Breast epithelium (tissue), 3 donors: ENCODE measurements around the gene GMEB1.

ENCODE experiments used
- POLR2A ChIP-seq: fragments of 450-650 bp; IDR thresholded peaks from one replicate; pipeline ENCODE4 v1.6.1; 2016; ENCODE audit warnings: antibody characterized with exemption, mild to moderate bottlenecking, moderate library complexity
- POLR2AphosphoS5 ChIP-seq, 3 donors: sonication (generic); formaldehyde crosslinking; IDR thresholded peaks; one replicate each; pipeline ENCODE4 v1.6.1; 2017; ENCODE audit warnings: antibody characterized with exemption in 3 of 3

DNA sequence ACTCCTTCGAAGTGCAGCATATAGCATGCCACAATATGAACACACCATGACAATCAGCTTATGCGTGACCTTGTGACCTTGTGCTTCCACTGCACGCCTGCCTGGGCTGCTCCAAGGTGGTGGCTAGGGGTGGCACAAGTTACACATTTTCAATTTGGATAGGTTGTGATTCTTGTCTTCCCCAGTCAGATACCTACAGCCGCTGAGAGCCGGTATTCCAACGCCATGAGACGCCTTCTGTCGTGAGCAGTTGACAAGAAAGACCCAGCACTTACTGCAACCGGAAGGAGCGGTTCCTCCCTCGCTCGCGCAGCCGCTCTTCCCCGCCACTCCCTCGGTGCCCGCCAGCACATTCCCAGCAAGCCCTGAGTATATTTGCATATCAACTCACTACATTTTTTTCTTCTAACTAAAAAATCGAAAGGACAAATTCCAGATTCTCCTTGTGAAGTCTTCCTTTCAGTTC is 20.5 kb upstream of the GMEB1 start:
- TF ChIP-seq POLR2AphosphoS5 (IDR thresholded peaks at IDR 0.05) (no peak), POLR2A (no peak)
